GF-D8 (cell line): ENCODE measurements around the gene TRPT1.

Experiments
- DNase-seq: peaks from one replicate; lab custom pipeline; 2025; lab: John Stamatoyannopoulos, UW

Gene TRPT1

GRCh38 chr11:64229744-64230170 is 3.8 kb upstream of the TRPT1 start:
- DNase-seq, result no peak

GRCh38 chr11:64229090-64229743 is 3.2 kb upstream of the TRPT1 start:
- no peak for DNase-seq

GRCh38 chr11:64227405-64227956 is 1.5 kb upstream of the TRPT1 start:
- no peak for DNase-seq

- DNase-seq, result peak; percentile 57
These were observed 593 bp upstream of the TRPT1 start for GRCh38 chr11:64226507-64227051.

GRCh38 chr11:64224891-64225607 is 937 bp downstream of the TRPT1 start:
- DNase-seq, result peak; percentile 5

- no peak for DNase-seq
These were observed 1.7 kb downstream of the TRPT1 start for GRCh38 chr11:64224151-64224890.

GRCh38 chr11:64223001-64223651 is 2.9 kb downstream of the TRPT1 start:
- DNase-seq, result no peak

GRCh38 chr11:64222651-64223000 is 3.4 kb downstream of the TRPT1 start:
- DNase-seq, result no peak

- DNase-seq, result no peak
These were observed 5.2 kb downstream of the TRPT1 start for GRCh38 chr11:64220798-64221197.

GRCh38 chr11:64220271-64220670 is 5.7 kb downstream of the TRPT1 start:
- DNase-seq, result no peak

- DNase-seq, result no peak
These were observed 6.2 kb downstream of the TRPT1 start for GRCh38 chr11:64219755-64220154.

GRCh38 chr11:64219354-64219684 is 6.7 kb downstream of the TRPT1 start:
- no peak for DNase-seq

GRCh38 chr11:64218628-64219353 is 7.2 kb downstream of the TRPT1 start:
- no peak for DNase-seq

- DNase-seq, result no peak
These were observed 9.1 kb downstream of the TRPT1 start for GRCh38 chr11:64216879-64217278.

- no peak for DNase-seq
These were observed 14.7 kb downstream of the TRPT1 start for GRCh38 chr11:64211181-64211872.

GRCh38 chr11:64210301-64211020 is 15.5 kb downstream of the TRPT1 start:
- no peak for DNase-seq

- no peak for DNase-seq
These were observed 16.5 kb downstream of the TRPT1 start for GRCh38 chr11:64209563-64209843.

- DNase-seq, result no peak
These were observed 17.0 kb downstream of the TRPT1 start for GRCh38 chr11:64208796-64209562.

- DNase-seq, result no peak
These were observed 17.7 kb downstream of the TRPT1 start for GRCh38 chr11:64208086-64208795.
